Loucy (cell line): ENCODE results near the gene ARHGAP24.

Experiments used
- H2AFZ ChIP-seq: fragments of 200-600 bp; sonication (generic); 2 replicates; pipeline ENCODE4 v1.6.0; 2016; ENCODE audit warnings: antibody characterized with exemption, mild to moderate bottlenecking, low read length, moderate library complexity
- H3F3A ChIP-seq: fragments of 200-600 bp; 2 replicates; pipeline ENCODE4 v1.6.0; 2016; ENCODE audit warnings: antibody characterized with exemption, low read depth, mild to moderate bottlenecking
- H3K27me3 ChIP-seq: fragments of 200-600 bp; sonication (generic); 2 replicates; pipeline ENCODE4 v1.6.1; 2014; ENCODE audit warnings: low read length, mild to moderate bottlenecking; ENCODE audit not compliant: insufficient read depth, poor library complexity, severe bottlenecking
- H3K36me3 ChIP-seq: fragments of 200-600 bp; sonication (generic); 2 replicates; pipeline ENCODE4 v1.6.1; 2016; ENCODE audit warnings: low read length; ENCODE audit not compliant: insufficient read depth
- H3K4me1 ChIP-seq: fragments of 200-600 bp; sonication (generic); 2 replicates; pipeline ENCODE4 v1.5.1; 2014; ENCODE audit warnings: low read length, mild to moderate bottlenecking; ENCODE audit not compliant: insufficient read depth, poor library complexity, severe bottlenecking
- H3K4me2 ChIP-seq: fragments of 200-600 bp; sonication (generic); 2 replicates; pipeline ENCODE4 v1.6.0; 2014; ENCODE audit warnings: antibody characterized with exemption, low read length, low read depth, mild to moderate bottlenecking; ENCODE audit not compliant: poor library complexity, severe bottlenecking
- H3K4me3 ChIP-seq: fragments of 200-600 bp; sonication (generic); 2 replicates; pipeline ENCODE4 v1.5.1; 2014; ENCODE audit warnings: low read length, mild to moderate bottlenecking, mixed read lengths; ENCODE audit not compliant: poor library complexity, severe bottlenecking
- H3K79me2 ChIP-seq: fragments of 200-600 bp; sonication (generic); 2 replicates; pipeline ENCODE4 v1.6.1; 2014; ENCODE audit warnings: low read length; ENCODE audit not compliant: insufficient read depth
- H3K9ac ChIP-seq: fragments of 200-600 bp; sonication (generic); 2 replicates; pipeline ENCODE4 v1.6.0; 2014; ENCODE audit warnings: mild to moderate bottlenecking, low read depth, low read length, moderate library complexity; ENCODE audit not compliant: poor library complexity, severe bottlenecking
- H3K9me2 ChIP-seq: fragments of 200-600 bp; sonication (generic); replicated peaks from 2 replicates; pipeline ENCODE4 v1.6.1; 2016; ENCODE audit warnings: low read depth, low read length, mixed read lengths
- H3K9me3 ChIP-seq: fragments of 200-600 bp; sonication (generic); 2 replicates; pipeline ENCODE4 v1.6.1; 2014; ENCODE audit warnings: mild to moderate bottlenecking, antibody characterized with exemption, low read length, low read depth; ENCODE audit not compliant: insufficient read depth
- H4K20me1 ChIP-seq: fragments of 200-600 bp; sonication (generic); 2 replicates; pipeline ENCODE4 v1.6.0; 2014; ENCODE audit warnings: antibody characterized with exemption, low read length, mild to moderate bottlenecking; ENCODE audit not compliant: insufficient read depth, poor library complexity, severe bottlenecking
- CTCF ChIP-seq: fragments of 200-600 bp; sonication (generic); conservative IDR thresholded peaks from 2 replicates; pipeline ENCODE4 v1.5.1; 2014; ENCODE audit warnings: mild to moderate bottlenecking, antibody characterized with exemption, low read length
- EZH2phosphoT487 ChIP-seq: fragments of 200-600 bp; IDR thresholded peaks from 2 replicates; pipeline ENCODE4 v1.6.1; 2018; ENCODE audit warnings: antibody characterized with exemption, mild to moderate bottlenecking, moderate library complexity, borderline replicate concordance

The ARHGAP24 gene

GRCh38 chr4:86004030-86004429, 529.1 kb downstream of the ARHGAP24 start:
- Histone ChIP-seq H4K20me1 (no peaks in the 10 kb centered on the region), H3K9me3 (no peaks in the 10 kb centered on the region), H2AFZ (no peak overlapping the region), H3K79me2 (no peaks in the 10 kb centered on the region), H3K36me3 (no peaks in the 10 kb centered on the region), H3K4me2 (no peak overlapping the region), H3K27me3 (no peaks in the 10 kb centered on the region), H3F3A (no peaks in the 10 kb centered on the region), H3K4me1 (peaks cover 14% of the 10 kb centered on the region), H3K4me3 (no peak overlapping the region), H3K9ac (no peak overlapping the region), H3K9me2 (no peaks in the 10 kb centered on the region)
- TF ChIP-seq EZH2phosphoT487 (no peak), CTCF (no peak)

- no peaks in the 10 kb centered on the region for H3K79me2 ChIP-seq
- TF ChIP-seq CTCF (no peak), EZH2phosphoT487 (no peak)
- no peaks in the 10 kb centered on the region for H3K9me3 ChIP-seq
- H3F3A ChIP-seq, result no peaks in the 10 kb centered on the region
- no peak overlapping the region for H3K9ac ChIP-seq
- H2AFZ ChIP-seq, result no peak overlapping the region
- no peak overlapping the region for H3K4me2 ChIP-seq
- H3K27me3 ChIP-seq, result no peaks in the 10 kb centered on the region
- H3K36me3 ChIP-seq, result no peaks in the 10 kb centered on the region
- H4K20me1 ChIP-seq, result no peaks in the 10 kb centered on the region
- no peaks in the 10 kb centered on the region for H3K4me1 ChIP-seq
- no peaks in the 10 kb centered on the region for H3K9me2 ChIP-seq
- no peak overlapping the region for H3K4me3 ChIP-seq
Observed at GRCh38 chr4:86006057-86006456, 531.1 kb downstream of the ARHGAP24 start.

GRCh38 chr4:86007042-86007441, 532.1 kb downstream of the ARHGAP24 start:
- TF ChIP-seq CTCF, result no peak
- TF ChIP-seq EZH2phosphoT487, result no peak
- Histone ChIP-seq H3K36me3 (no peaks in the 10 kb centered on the region), H3K9ac (no peak overlapping the region), H3F3A (no peaks in the 10 kb centered on the region), H3K9me3 (no peaks in the 10 kb centered on the region), H2AFZ (no peak overlapping the region), H3K79me2 (no peaks in the 10 kb centered on the region), H3K27me3 (no peaks in the 10 kb centered on the region), H3K4me2 (no peak overlapping the region), H3K4me3 (no peak overlapping the region), H3K4me1 (no peaks in the 10 kb centered on the region), H3K9me2 (no peaks in the 10 kb centered on the region), H4K20me1 (no peaks in the 10 kb centered on the region)
